Measurements from ENCODE around the gene SNX12.

The SNX12 gene

DNA sequence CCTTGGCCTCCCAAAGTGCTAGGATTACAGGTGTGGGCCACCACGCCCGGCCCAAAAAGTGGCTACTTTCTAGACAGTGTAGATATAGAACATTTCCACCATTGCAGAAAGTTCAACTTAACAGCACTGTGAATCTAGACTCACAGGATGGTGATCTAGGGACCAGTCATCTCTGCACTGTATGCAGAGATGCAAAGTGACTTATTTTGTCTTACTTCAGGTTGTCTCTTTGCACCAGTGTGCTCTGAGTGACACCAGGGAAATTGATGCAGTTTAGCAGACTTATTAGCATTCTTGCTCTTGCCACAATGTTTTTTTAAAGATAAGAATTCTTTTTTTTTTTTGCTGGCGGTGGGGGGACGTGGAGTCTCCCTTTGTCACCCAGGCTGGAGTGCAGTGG, 14.7 kb upstream of the SNX12 start:
- no peak overlapping the region for H3K4me3 Mint-ChIP-seq
- H3K27me3 Mint-ChIP-seq (ENCODE audit: low read depth, poor library complexity) = peaks cover 7% of the 10 kb centered on the region
- TF ChIP-seq, protein P1, sequence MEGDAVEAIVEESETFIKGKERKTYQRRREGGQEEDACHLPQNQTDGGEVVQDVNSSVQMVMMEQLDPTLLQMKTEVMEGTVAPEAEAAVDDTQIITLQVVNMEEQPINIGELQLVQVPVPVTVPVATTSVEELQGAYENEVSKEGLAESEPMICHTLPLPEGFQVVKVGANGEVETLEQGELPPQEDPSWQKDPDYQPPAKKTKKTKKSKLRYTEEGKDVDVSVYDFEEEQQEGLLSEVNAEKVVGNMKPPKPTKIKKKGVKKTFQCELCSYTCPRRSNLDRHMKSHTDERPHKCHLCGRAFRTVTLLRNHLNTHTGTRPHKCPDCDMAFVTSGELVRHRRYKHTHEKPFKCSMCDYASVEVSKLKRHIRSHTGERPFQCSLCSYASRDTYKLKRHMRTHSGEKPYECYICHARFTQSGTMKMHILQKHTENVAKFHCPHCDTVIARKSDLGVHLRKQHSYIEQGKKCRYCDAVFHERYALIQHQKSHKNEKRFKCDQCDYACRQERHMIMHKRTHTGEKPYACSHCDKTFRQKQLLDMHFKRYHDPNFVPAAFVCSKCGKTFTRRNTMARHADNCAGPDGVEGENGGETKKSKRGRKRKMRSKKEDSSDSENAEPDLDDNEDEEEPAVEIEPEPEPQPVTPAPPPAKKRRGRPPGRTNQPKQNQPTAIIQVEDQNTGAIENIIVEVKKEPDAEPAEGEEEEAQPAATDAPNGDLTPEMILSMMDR (IDR thresholded peaks at IDR 0.05) = no peak
- peaks cover 28% of the 10 kb centered on the region for H3K9me3 Mint-ChIP-seq
- H3K36me3 Mint-ChIP-seq (ENCODE audit: low read depth) = no peaks in the 10 kb centered on the region
- H3K27ac Mint-ChIP-seq = no peak overlapping the region
- DNase-seq = no peak
- no peaks in the 10 kb centered on the region for H3K4me1 Mint-ChIP-seq

DNA sequence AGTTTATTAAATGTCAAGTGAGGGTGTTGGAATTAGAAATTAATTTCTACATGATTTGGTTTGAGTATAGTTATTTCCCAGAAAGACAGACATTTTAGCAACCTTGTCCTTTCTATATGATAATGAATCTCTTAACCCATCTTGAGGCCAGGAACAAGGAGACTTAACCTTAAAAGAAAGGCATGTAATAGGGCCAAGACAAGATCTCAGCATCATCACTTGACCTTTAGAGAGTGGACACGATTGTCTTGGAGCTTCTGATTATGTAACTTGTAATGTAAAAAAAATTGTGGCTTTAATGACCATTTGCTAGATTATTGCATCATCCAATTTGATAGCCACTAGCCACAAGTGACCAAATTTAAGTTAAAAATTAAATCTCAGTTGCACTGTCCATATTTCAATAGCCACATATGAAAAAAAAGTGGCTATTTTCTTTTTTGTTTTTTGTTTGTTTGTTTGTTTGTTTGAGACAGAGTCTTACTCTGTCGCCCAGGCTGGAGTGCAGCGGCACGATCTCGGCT, 14.1 kb upstream of the SNX12 start:
- no peaks in the 10 kb centered on the region for H3K4me1 Mint-ChIP-seq
- H3K27me3 Mint-ChIP-seq (ENCODE audit: low read depth, poor library complexity) = peaks cover 7% of the 10 kb centered on the region
- no peak overlapping the region for H3K4me3 Mint-ChIP-seq
- H3K9me3 Mint-ChIP-seq = peaks cover 31% of the 10 kb centered on the region
- no peak for DNase-seq
- H3K27ac Mint-ChIP-seq = no peak overlapping the region
- TF ChIP-seq, protein P1 (IDR thresholded peaks at IDR 0.05) = no peak
- H3K36me3 Mint-ChIP-seq (ENCODE audit: low read depth) = no peaks in the 10 kb centered on the region

DNA sequence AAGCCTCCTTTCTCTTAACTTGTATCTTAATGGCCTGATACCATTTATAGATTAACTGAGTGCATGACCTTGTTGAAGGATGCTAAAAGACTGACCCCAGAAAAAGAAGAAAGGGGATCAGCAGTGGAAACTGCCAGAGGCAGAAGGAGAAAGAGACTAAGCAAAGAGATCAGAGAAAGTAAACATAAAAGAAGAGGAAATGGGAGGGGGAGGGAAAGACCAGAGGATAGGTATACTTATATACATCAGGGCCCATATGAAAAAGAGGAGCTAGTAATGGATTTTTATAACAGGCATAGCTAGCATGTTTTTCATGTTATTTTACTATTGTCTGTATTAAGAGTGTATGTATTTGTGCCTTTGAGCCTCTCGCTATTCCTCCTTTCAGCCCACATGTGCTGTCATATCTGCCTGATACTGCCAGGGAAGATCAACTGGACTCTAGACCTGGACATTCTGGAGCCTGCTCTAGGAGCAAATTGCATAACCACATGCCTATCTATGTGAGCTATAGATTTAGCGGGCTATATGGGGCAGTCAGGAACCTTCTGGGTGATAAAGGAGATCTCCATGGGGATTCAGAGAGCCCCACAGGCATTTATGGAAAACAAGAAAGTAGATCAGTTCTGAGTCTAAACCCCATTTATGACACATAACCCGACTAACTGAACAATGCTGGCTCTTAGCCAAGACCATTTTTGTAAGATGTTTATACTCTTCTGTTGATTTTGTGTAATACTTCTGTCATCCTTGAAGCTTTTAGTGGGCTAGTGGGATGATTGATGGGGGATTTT, 13.4 kb upstream of the SNX12 start:
- DNase-seq = no peak
- TF ChIP-seq, protein P1 (IDR thresholded peaks at IDR 0.05) = no peak
- H3K4me3 Mint-ChIP-seq = no peak overlapping the region

DNA sequence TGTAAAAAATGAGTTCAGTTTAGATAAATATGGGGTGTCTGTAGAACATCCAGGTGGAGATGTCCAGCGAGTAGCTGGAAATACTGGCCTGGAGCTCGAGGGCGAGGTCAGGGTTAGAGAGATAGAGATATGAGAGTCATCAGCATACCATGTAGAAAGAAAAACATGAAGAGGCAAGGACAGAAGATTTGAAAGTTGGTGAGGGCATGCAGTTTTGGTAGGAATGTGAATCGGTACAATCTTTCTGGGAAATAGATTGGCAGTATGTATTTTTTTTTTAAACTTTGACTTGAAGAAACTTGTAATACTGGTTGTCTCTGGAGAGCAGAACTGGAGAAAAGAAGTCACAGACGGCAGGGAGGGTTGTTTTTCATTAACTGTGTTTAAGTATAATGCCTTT, 2.4 kb upstream of the SNX12 start:
- TF ChIP-seq, protein P1 (IDR thresholded peaks at IDR 0.05) = no peak
- no peaks in the 10 kb centered on the region for H3K36me3 Mint-ChIP-seq (ENCODE audit: low read depth)
- H3K4me3 Mint-ChIP-seq = no peak overlapping the region
- peaks cover 6% of the 10 kb centered on the region for H3K27me3 Mint-ChIP-seq (ENCODE audit: low read depth, poor library complexity)
- DNase-seq = no peak
- H3K27ac Mint-ChIP-seq = no peak overlapping the region
- peaks cover 13% of the 10 kb centered on the region for H3K4me1 Mint-ChIP-seq
- H3K9me3 Mint-ChIP-seq = peaks cover 37% of the 10 kb centered on the region

More for the DNA sequence above, 13.4 kb upstream of the SNX12 start:
- peaks cover 35% of the 10 kb centered on the region for H3K9me3 Mint-ChIP-seq
- H3K36me3 Mint-ChIP-seq (ENCODE audit: low read depth) = no peaks in the 10 kb centered on the region
- no peaks in the 10 kb centered on the region for H3K4me1 Mint-ChIP-seq
- H3K27me3 Mint-ChIP-seq (ENCODE audit: low read depth, poor library complexity) = peaks cover 7% of the 10 kb centered on the region
- no peak overlapping the region for H3K27ac Mint-ChIP-seq

DNA sequence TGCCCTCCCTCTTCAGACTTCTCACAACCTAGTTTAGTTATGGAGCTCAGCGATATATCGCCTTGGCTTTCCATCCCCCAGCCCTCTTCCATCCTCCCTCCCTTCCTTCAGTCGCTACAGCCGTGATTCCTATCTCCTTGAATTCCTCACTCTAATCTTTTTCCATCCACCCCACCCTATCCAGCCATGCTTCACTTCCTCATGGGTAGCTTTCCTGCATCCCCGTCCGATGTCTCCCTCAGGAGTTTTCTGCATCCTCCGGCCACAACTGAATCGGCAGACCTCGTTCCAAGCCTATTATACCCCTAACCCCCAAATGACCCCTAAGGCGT, 456 bp downstream of the SNX12 start:
- peaks cover 13% of the 10 kb centered on the region for H3K4me1 Mint-ChIP-seq
- peaks cover 37% of the 10 kb centered on the region for H3K9me3 Mint-ChIP-seq
- TF ChIP-seq, protein P1 (IDR thresholded peaks at IDR 0.05) = no peak
- peak overlapping the region; percentile 94 for H3K4me3 Mint-ChIP-seq
- H3K27me3 Mint-ChIP-seq (ENCODE audit: low read depth, poor library complexity) = peaks cover 6% of the 10 kb centered on the region
- H3K36me3 Mint-ChIP-seq (ENCODE audit: low read depth) = peaks cover 3% of the 10 kb centered on the region
- H3K27ac Mint-ChIP-seq = peak overlapping the region; percentile 68
- DNase-seq = no peak

DNA sequence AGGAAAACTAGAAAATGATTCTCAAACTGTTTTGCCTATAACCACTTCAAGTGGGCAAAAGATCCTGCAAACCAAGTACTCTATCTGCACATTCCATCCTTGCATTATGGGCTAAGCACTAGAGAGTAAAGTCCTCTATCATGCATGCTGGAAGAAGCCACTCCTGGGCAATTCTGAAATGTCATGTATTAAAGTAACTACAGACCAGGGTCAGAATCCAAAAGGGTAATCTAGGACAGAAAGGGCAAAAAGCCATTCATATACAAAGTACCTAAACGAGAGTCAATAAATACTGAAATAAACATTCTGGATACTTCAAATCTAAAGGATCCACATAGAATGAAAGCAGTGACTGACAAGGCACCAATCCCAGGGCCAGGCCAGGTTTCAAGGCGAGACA, 1.0 kb downstream of the SNX12 start:
- TF ChIP-seq, protein P1 (IDR thresholded peaks at IDR 0.05) = no peak
- Mint-ChIP-seq H3K9me3 (peaks cover 34% of the 10 kb centered on the region), H3K27ac (no peak overlapping the region), H3K27me3 (ENCODE audit: low read depth, poor library complexity) (peaks cover 6% of the 10 kb centered on the region), H3K36me3 (ENCODE audit: low read depth) (peaks cover 6% of the 10 kb centered on the region), H3K4me3 (peak overlapping the region; percentile 94), H3K4me1 (peaks cover 13% of the 10 kb centered on the region)
- no peak for DNase-seq
